NCI-H1092 (cell line): ENCODE data around the gene OSBPL5.

ENCODE experiments used
- DNase-seq: peaks from one replicate; lab custom pipeline; 2025; lab: John Stamatoyannopoulos, UW

OSBPL5 gene

DNA sequence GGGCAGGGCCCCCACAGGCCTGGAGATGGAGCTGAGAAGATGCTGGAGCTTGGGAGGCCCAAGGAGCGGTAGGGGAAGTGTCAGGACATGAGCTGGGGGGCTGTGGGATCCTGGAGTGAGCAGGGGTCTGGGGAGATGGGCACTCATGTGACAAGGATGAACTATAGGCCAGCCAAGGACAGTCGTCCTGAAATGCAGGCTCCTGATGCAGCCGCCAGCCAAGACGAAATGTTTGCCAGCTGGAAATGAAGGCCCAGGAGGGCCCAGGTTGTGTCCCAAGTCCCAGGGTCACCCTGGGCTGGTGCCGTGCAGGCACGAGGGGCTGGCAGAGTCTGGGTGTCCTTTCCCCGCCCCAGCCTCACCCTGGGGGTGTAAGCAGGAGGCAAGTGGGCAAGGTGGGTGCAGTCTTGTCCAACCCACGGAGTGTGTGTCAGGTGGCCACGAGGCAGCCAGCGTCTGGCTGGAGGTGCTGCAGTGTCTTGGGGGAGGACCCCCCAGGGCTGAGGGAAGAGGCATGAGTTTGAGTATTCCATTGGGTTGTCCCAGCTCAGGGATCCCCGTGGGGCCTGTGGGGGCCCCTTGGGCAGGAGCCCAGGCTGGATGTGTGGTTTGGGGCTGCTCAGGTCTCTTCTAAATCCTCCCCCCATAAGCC, 32.1 kb upstream of the OSBPL5 start:
- DNase-seq, result no peak

DNA sequence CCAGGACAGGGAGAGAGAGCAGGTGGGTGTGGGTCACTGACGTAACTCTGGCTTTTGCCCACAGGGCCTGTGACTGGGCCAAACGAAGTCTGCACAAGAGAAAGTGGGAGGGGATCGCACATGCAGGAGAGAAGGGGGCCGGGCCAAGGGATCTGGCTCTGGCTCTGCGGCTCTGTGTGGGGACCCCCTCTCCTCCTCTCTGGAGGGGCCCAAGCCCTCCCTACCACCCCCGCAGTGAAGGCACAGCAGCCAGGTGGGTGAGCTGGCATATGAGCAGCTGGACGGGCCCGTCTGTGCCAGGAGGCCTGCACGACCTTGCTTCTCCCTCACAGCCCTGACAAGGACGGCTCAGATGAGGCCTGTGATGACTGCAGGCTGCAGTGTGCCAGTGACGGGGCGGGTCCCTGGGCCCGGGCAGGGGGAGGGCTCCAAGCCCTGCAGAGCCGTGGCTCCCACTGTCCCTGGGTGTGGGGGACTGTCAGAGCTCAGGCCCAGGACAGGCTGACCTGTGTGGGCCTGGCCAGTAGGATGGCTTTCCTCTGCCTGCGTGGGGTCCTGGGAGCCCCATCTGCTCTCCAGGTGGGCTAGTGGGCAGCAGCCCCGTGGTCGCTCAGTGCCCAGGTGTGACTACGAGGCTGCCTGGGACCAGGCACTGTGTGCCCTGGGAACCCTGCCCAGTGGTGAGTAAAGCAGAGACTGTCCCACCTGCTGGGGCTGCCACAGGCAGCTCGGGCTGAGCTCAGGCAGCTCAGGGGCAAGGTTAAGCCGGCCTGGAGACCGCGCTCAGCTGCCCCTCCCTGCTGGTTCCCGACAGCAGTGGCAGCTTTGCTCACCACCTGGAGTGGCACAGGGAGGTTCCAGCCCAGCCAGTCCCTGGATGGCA, 31.3 kb upstream of the OSBPL5 start:
- DNase-seq, result no peak

DNA sequence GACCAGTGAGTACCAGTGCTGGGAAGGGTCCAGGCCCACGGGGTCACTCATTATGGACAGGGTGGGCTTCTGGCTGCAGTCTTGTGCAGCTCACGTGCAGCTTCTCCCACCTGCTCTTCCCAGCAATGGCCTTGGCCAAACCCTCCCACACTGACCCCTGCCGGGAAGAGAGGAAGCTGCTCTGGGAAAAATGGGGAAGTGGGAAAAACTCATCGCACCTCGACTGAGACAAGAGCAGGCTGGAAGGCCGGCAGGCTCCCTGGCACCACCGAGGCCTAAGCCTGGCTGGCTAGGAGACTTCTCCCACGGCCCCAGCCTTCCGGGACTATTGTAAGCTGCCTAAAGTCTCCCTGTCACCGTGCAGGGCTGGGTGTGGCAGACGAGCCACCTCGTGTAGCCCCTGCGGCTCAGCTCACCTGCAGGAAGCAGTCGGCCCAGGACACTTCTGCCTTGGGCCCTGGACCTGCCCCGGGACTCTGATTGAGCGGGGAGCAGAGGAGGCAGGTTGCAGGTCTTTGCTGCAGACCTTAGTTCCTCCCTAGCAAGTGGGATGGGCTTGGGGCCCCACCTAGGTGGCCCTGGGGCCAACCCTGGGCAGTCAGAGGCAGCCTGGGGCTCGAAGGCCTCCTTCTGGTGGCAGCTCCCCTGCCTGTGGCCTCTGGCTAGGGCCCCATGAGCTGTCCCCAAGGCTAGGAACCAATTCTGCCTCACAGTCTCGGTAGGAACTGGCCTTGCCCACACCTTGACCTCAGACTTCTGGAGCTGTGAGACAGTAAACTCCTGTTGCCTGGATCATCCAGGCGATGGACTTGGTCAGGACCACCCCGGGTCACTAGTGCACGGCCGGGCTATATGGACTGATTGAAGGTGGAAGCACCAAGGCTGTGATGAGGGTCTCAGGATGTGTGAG, 30.4 kb upstream of the OSBPL5 start:
- no peak for DNase-seq

DNA sequence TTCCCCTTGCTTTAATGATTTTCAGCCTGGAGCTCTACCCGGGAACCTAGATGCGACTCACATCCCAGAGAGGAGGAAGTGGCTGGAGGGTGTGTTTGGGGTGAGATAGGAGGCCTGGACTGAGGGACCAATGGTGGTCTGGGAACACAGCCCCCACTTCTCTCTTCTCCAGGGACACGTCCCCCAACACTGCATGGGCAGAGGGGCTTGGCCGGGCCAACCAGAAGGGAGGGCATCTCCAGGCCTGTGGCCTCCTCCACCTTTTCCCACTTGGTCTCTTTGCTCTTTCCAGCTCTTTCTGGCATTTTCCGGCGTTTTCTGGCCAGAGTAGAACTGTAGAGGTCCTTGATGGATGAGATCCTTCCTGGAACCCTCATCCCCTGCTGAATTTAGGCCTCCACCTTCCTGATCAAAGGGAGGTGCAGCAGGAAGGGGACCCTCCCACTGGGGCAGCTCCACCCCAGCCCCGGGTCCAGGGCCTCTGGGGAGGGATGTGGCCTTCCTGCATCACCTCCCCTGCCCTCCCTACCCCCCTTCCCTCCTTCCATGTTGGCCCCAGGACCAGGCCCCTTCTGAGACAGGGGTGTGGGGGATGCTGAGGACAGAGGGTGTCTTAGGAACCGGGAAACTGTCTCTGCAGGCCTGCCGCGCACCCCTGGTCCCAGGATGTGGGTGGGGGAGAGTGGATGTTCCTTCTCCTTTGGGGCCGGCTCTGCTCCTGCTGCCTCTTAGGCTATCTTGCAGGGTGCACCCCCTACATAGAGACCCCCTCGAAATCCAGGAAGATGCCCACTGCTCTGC, 29.1 kb upstream of the OSBPL5 start:
- DNase-seq, result no peak

DNA sequence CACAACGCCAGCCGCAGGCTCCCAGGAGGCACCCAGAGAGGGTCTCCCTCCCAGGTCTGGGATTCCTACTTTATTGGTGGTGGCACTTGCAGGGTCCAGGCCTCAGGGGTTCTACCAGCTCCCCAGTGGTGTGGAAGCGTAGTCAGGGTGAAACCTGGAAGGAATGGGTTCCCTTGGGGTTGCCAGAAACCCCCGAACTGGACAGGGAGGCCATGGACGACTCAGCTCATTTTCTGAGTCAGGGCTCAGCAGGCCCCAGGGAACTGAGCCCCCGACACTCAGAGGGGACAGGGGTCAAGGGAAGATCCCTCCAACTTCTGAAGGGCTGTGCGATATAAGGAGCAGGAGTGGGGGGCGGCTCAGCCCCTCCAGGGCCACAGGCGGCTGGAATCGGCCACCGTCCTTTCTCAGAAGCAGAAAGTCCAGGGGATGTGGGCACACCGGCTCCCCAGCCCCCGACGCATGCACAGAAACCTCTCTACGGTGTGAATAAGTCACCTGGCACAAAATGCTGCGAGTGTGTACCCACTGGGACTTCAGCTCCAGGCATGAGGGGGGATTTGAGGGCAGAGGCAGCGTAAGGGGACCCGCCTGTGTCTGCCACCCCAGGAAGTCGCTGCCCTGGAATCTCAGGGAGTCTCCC, 28.4 kb upstream of the OSBPL5 start:
- DNase-seq, result no peak

DNA sequence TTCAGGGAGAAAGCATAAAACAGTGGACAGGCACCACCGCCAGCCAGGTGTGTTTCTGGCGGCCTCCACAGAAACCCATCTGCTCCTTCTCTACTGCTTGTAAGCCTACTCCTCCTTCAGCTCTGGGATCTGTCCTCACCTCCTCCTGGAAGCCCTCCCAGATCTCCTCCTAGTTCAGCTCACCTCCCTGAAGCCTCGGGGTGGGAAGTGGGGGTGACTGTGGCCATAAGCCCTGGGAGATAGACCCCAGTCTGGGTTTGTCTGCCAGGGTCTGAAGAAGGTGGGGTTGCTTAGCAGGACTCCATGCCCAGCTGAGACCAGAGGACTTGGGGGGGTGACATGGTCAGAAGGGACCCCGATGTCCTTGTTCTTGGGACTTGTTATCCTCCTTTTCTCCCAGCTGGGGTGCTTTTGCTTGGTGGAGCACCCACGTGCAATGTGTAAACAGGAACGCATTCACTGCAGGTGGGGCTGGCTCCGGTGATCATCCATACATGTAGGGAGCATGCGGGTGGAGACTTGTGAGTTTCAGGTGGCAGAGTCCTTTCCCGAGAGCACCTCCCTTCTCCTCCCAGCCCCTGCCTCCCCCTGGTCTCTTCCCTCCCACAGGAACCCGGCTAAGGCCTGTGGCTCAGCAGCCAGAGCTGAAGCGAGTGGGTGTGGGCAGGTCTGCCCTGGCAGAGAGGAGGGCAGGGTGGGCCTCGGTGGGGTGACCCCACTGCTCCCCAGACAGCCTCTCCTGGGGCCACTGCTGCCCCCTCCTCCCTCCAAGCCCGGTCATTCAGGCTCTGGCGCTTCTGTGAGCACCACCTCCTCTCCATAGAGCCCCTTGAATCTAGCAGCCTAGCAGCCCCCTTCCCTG, 27.6 kb upstream of the OSBPL5 start:
- DNase-seq, result no peak

DNA sequence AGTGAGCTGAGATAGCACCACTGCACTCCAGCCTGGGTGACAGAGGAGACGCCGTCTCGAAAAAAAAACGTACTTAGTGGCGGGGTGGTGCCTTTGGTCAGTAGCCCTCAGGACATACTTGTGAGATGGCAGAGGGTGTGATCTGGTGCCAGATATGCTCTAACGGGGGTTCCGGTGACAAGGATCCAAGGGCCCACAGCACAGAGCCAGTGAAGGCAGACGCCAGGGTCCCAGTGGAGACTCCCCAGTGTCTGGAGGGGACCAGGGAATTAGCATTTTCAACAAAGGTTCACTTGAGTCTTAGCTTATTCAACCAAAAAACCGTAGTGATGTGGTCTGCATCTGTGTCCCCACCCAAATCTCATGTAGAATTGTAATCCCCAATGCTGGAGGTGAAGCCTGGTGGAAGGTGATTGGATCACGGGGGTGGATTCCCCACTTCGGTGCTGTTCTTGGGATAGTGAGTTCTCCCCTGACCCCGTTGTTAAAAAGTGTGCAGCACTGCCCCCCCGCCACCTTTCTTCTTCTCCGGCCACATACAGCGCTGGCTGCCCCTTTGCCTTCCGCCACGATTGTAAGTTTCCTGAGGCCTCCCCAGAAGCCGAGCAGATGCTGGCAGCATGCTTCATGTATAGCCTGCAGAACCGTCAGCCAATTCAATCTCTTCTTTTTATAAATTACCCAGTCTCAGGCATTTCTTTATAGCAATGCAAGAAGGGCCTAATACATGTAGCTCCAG, 26.6 kb upstream of the OSBPL5 start:
- DNase-seq, result no peak

DNA sequence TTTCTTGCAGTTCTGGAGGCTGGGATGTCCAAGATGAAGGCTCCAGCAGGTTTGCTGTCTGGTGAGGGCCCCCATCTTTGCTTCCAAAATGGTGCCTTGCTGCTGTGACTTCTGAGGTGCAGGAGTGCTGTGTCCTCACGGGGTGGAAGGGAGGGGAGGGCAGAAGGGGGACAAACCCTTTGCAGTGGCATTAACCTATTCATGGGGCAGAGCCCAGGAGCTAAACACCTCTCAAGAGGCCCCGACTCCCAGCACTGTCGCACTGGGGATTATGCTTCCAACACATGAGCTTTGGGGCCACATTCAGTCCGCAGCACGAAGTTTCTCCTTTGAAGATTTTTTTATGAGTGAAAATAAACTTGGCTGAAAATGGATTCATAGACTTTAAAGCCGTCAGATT, 25.5 kb upstream of the OSBPL5 start:
- no peak for DNase-seq

DNA sequence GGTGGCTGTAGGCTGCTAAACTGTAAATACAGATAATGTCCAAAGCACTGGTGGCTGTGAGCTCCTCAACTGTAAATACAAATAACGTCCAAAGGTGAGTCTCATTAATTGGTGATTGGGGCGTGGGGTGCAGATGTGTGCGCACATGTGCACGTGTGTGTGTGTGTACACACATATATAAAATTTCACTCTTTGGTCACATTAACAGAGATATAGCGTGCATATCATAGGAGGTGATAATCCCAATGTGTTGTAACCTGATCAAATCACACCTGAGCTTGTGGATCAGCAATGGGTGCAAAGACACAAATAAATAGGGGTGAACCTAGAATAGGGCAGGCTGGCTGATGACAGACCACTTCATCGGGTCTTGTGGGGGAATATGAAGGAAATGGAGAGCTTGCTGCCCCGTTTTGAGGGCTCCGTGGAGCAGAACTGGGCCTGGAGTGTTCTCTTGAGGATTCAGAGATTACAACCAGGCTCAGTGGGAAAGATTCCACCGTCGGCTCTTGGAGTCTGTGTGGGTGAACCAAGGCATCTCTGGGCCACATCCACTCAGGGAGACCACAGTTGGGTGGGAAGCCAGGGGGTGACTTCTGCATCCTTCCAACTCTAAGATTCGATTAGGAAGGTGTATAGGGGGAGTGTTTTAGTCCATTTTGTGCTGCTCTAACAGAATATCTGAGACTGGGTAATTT, 24.9 kb upstream of the OSBPL5 start:
- DNase-seq, result no peak

DNA sequence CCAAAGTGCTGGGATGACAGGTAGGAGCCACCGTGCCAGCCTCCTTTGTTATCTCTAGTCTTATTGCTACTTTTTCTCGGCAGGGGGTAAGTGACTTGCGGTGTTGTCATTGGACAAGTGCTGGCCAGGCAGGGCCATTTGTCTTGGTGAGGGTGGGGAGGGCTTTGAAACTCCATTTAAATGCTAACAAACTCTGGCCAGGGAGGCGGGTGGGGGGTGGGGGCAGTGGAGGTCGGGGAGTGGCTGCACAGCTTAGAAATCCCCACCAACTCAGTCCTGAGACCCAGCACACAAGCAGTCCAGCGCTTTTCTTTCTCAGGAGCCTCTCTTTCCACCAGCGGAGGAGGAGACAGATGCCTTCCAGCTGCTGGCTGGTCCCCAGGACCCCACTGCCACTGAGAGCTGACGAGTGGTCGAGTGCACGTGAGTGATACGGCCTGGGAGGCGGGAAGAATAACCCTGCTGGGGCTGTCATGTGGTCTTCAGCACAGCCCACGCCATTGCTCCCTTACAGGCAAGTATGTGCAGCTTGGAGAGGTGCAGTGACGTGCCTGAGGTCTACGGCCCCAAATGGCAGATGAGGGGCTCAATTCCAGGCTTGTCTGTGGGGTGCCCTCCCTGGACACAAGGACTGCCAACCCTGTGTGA, 24.2 kb upstream of the OSBPL5 start:
- no peak for DNase-seq

DNA sequence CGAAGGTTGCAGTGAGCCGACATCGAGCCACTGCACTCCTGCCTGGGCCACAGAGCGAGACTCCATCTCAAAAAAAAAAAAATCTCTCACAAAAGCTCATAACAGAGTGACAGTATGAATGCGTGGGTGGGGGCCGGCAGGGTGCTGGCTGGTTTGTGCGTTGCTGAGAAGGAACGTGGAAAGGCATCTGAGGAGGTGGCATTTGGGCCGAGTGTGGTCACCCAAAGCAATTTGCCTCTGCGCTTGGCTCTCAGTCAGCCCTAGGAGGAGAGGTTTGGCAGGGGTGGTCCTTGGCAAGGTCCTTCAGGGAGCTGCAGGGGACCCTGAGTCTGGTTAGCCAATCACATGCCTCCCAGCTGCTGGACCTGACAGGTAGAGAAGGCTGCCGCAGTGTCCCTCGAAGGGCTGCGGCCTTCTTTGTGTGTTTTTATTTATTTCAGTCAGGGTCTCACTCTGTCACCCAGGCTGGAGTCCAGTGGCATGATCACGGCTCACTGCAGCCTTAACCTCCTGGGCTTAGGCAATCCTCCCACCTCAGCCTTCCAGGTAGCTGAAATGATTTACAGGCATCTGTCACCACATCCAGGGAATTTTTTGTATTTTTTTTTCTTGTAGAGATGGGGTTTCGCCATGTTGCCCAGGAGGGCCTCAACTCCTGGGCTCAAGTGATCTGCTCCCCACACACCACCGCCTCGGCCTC, 23.5 kb upstream of the OSBPL5 start:
- no peak for DNase-seq

DNA sequence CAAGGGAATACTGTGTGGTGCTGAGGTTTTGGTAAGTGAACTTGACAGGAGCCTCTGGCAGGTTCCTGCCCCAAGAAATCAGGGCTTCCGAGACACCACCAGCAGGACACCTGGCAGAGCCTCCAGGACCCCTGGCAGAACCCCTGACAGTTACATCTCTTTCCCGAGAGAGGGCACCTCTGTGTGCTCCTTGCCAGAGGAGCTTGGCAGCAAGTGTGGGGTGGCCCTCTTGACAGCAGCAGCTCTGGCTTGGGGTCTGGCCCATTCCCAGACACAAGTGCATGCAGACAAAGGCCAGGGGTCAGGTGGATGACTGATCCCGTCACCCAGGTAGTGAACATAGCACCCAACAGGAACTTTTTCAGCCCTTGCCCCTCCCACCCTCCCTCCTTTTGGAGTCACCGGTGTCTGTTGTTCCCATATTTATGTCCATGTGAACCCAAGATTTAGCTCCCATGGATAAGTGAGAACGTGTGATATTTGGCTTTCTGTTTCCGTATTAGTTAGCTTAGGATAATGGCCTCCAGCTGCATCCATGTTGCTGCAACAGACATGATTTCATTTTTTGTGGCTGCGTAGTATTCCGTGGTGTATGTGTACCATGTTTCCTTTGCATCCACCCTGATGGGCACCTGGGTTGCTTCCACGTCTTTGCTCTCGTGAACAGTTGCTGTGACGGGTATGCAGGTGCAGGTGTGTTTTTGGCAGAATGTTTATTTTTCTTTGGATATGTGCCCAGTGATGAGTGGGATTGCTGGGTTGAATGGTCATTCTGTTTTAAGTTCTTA, 21.2 kb upstream of the OSBPL5 start:
- DNase-seq, result no peak

DNA sequence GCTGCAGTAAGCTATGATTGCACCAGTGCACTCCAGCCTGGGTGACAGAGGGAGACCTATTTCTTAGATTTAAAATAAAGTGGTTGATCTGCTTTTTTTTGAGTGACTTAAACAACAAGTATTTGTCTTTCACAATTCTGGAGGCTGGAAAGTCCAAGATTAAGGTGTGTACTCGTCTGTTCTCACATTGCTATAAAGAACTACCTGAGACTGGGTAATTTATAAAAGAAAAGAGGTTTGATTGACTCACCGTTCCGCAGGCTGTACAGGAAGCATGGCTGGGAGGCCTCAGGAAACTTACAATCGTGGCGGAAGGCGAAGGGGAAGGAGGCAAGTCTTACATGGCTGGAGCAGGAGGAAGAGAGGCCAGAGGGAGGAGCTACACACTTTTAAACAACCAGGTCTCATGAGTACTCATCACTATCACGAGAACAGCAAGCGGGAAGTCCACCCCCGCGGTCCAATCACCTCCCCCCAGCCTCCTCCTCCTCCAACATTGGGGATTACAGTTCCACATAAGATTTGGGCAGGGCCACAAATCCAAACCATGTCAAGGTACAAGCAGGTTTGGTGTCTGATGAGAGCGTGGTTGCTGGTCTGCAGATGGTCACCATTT, 19.7 kb upstream of the OSBPL5 start:
- no peak for DNase-seq

DNA sequence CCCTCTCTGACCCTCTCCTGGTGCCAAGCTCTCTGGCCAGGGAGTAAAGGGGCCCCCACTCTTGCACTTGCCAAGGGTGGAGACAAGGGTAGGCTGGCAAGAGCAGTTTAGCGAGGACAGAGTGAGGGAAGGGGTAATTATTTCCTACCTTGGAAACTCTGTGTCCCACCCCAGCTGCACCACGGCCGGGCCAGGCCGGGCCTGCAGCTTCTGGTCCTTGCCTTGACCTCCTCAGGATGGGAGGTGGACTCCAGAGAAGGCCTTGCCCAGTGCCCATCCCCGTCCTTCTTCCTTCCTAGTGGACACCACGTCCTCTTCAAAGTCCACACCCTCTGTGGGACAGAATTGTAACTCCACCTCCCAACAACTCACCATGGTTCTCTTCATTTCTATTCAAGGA, 18.4 kb upstream of the OSBPL5 start:
- DNase-seq, result no peak

DNA sequence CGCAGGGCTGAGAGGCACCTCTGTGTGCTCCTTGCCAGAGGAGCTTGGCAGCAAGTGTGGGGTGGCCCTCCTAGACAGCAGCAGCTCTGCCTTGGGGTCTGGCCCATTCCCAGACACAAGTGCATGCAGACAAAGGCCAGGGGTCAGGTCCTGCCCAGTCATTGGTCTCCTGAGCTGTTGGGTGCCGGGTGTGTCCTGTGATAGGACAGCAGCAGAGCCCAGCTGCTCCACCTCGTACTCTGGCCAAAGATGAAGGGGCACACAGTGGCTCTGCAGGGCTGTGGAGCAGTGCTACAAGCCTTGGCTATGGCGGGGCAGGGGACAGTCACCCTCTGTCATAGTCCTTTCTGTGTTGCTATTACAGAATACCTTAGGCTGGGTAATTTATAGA, 17.3 kb upstream of the OSBPL5 start:
- no peak for DNase-seq

DNA sequence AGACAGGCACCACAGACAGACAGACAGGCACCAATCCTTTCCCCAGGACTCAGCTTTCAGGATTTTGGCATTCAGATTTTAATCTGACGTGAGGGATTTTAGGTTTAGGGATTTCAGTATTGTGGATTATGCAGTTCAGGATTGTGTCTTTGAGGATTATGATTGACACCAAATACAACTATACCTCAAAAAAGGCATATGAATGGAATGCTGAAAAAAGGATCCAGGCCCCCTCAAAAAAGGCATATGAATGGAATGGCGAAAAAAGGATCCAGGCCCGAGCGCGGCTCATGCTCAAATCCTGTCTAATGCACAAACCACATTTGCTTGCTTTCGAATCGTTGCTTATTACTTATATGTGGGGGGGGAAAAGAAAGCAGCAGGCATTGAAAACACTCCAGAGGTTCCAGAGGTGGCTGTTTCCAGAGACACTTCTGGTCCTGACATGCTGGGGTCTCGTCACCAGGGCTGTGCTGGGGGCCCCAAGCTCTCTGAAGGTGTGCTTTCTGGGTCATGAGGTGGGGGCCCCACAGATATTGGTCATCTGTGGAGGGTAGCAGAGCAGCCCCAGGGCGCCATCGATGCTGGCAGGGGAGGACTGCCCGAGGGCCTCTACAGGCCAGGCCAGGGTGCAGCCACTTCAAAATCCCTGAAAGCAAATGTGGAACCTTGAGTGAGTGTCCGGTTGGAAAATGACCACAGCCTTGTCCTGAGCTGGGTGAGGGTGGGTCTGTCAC, 16.8 kb upstream of the OSBPL5 start:
- no peak for DNase-seq
